OCI-LY1 (cell line): ENCODE data around the gene FIBP.

ENCODE experiments used
- H2AFZ ChIP-seq: fragments of 200-600 bp; sonication (generic), shearing (Covaris generic); 2 replicates; pipeline ENCODE4 v1.6.0; 2014; ENCODE audit warnings: antibody characterized with exemption, mild to moderate bottlenecking, low read length
- H3F3A ChIP-seq: fragments of 200-600 bp; sonication (generic), shearing (Covaris generic); 2 replicates; pipeline ENCODE4 v1.6.0; 2014; ENCODE audit warnings: mild to moderate bottlenecking, antibody characterized with exemption, low read length, moderate library complexity; ENCODE audit not compliant: insufficient read depth
- H3K27ac ChIP-seq: fragments of 200-600 bp; sonication (generic); 2 replicates; pipeline ENCODE4 v1.5.1; 2014; ENCODE audit warnings: low read length, mixed run types, mild to moderate bottlenecking, low read depth; ENCODE audit not compliant: poor library complexity, severe bottlenecking
- H3K27me3 ChIP-seq: fragments of 200-600 bp; sonication (generic); 2 replicates; pipeline ENCODE4 v1.6.0; 2014; ENCODE audit warnings: antibody characterized with exemption, mild to moderate bottlenecking, low read length, moderate library complexity; ENCODE audit not compliant: insufficient read depth
- H3K36me3 ChIP-seq: fragments of 200-600 bp; sonication (generic); 2 replicates; pipeline ENCODE4 v1.6.1; 2014; ENCODE audit warnings: mild to moderate bottlenecking, antibody characterized with exemption, low read length, moderate library complexity, mixed read lengths; ENCODE audit not compliant: insufficient read depth
- H3K4me1 ChIP-seq: fragments of 200-600 bp; sonication (generic); 2 replicates; pipeline ENCODE4 v1.5.1; 2014; ENCODE audit warnings: mild to moderate bottlenecking, low read length, moderate library complexity; ENCODE audit not compliant: insufficient read depth, severe bottlenecking
- H3K4me2 ChIP-seq: fragments of 200-600 bp; sonication (generic), shearing (Covaris generic); 2 replicates; pipeline ENCODE4 v1.6.1; 2014; ENCODE audit warnings: low read length
- H3K4me3 ChIP-seq: fragments of 200-600 bp; sonication (generic); 2 replicates; pipeline ENCODE4 v1.5.1; 2014; ENCODE audit warnings: low read length, low read depth, mild to moderate bottlenecking, mixed read lengths; ENCODE audit not compliant: poor library complexity, severe bottlenecking
- H3K79me2 ChIP-seq: fragments of 200-600 bp; shearing (Covaris generic); 2 replicates; pipeline ENCODE4 v1.6.1; 2016; ENCODE audit warnings: mixed run types, low read length, mixed read lengths; ENCODE audit not compliant: insufficient read depth
- H3K9ac ChIP-seq: fragments of 200-600 bp; sonication (generic), shearing (Covaris generic); 2 replicates; pipeline ENCODE4 v1.6.1; 2014; ENCODE audit warnings: mild to moderate bottlenecking, low read length, mixed read lengths
- H3K9me2 ChIP-seq: fragments of 200-600 bp; sonication (generic), shearing (Covaris generic); 2 replicates; pipeline ENCODE4 v1.6.1; 2014; ENCODE audit warnings: low read depth, mild to moderate bottlenecking, low read length, mixed read lengths
- H3K9me3 ChIP-seq: fragments of 200-600 bp; shearing (Covaris generic); 2 replicates; pipeline ENCODE4 v1.6.1; 2014; ENCODE audit warnings: low read length, mixed read lengths
- H4K20me1 ChIP-seq: fragments of 200-600 bp; sonication (generic), shearing (Covaris generic); 2 replicates; pipeline ENCODE4 v1.6.0; 2016; ENCODE audit warnings: mild to moderate bottlenecking, low read length; ENCODE audit not compliant: insufficient read depth
- CTCF ChIP-seq: fragments of 200-600 bp; sonication (generic), shearing (Covaris generic); IDR thresholded peaks from 2 replicates; pipeline ENCODE4 v1.5.1; 2017; ENCODE audit warnings: mild to moderate bottlenecking, antibody characterized with exemption, low read length, moderate library complexity, mixed read lengths
- EZH2 ChIP-seq: fragments of 200-600 bp; sonication (generic), shearing (Covaris generic); IDR thresholded peaks from 2 replicates; pipeline ENCODE4 v1.8.0; 2017; ENCODE audit warnings: borderline replicate concordance, mixed run types, mild to moderate bottlenecking, antibody characterized with exemption, low read length, moderate library complexity, mixed read lengths

Gene FIBP

GRCh38 chr11:65885808-65886536 lies 2.3 kb downstream of the FIBP start:
- Histone ChIP-seq H3K4me3 (no peak overlapping the region), H3K4me1 (peaks cover 38% of the 10 kb centered on the region), H3K36me3 (peaks cover 43% of the 10 kb centered on the region), H2AFZ (no peak overlapping the region), H3K79me2 (no peaks in the 10 kb centered on the region), H3K9me2 (no peaks in the 10 kb centered on the region), H3K9ac (no peak overlapping the region), H3K27ac (no peak overlapping the region), H3K9me3 (no peaks in the 10 kb centered on the region), H4K20me1 (no peaks in the 10 kb centered on the region), H3K4me2 (no peak overlapping the region), H3K27me3 (no peaks in the 10 kb centered on the region), H3F3A (peaks cover 5% of the 10 kb centered on the region)
- no peak for TF ChIP-seq CTCF

- H3K9me3 ChIP-seq: no peaks in the 10 kb centered on the region
- no peaks in the 10 kb centered on the region for H4K20me1 ChIP-seq
- TF ChIP-seq EZH2 (no peak), CTCF (no peak)
- H3K4me2 ChIP-seq: no peak overlapping the region
- no peak overlapping the region for H3K4me3 ChIP-seq
- H3K27ac ChIP-seq: no peak overlapping the region
- no peaks in the 10 kb centered on the region for H3K27me3 ChIP-seq
- H3K9me2 ChIP-seq: no peaks in the 10 kb centered on the region
- peaks cover 37% of the 10 kb centered on the region for H3K4me1 ChIP-seq
- no peaks in the 10 kb centered on the region for H3K79me2 ChIP-seq
- H3F3A ChIP-seq: peaks cover 5% of the 10 kb centered on the region
- H2AFZ ChIP-seq: no peak overlapping the region
- H3K36me3 ChIP-seq: peaks cover 43% of the 10 kb centered on the region
- no peak overlapping the region for H3K9ac ChIP-seq
These were observed 3.0 kb downstream of the FIBP start for GRCh38 chr11:65885231-65885630.

- Histone ChIP-seq H3K9ac (no peak overlapping the region), H3F3A (peaks cover 3% of the 10 kb centered on the region), H3K4me3 (no peak overlapping the region), H3K27me3 (no peaks in the 10 kb centered on the region), H3K27ac (no peak overlapping the region), H2AFZ (no peak overlapping the region), H3K4me2 (no peak overlapping the region), H3K36me3 (peaks cover 43% of the 10 kb centered on the region), H3K9me2 (no peaks in the 10 kb centered on the region), H3K9me3 (no peaks in the 10 kb centered on the region), H3K4me1 (peaks cover 32% of the 10 kb centered on the region), H3K79me2 (no peaks in the 10 kb centered on the region), H4K20me1 (no peaks in the 10 kb centered on the region)
- peak; percentile 100 for TF ChIP-seq CTCF
- TF ChIP-seq EZH2: no peak
These were observed 3.6 kb downstream of the FIBP start for GRCh38 chr11:65884716-65885092.
